Calu3 (cell line): ENCODE measurements around the gene AMPD3. TPM values are rescaled to one million over a fixed set of nuclear protein-coding genes. Genes with fewer than 3 reads are reported as not detected.

Source experiments
- BruUV-seq: library from RNA; stranded (reverse); fragments of 400-500 nt; replicated peaks from 2 replicates; lab custom pipeline; 2021; lab: Mats Ljungman, UMichigan
- CTCF ChIA-PET: fragments of 300-600 bp; sonication (Branson Sonifier 250); formaldehyde crosslinking; loops from one replicate; lab custom pipeline; 2022; ENCODE audit warnings: antibody characterized with exemption; lab: Charles Lee
- DNase-seq: peaks from one replicate; pipeline ENCODE4 v3.0.0; 2022
- H3K27ac Mint-ChIP-seq: one replicate; pipeline ENCODE4 v1.8.0; 2022; ENCODE audit warnings: mixed read lengths; ENCODE audit not compliant: unreplicated experiment
- H3K27me3 Mint-ChIP-seq: one replicate; pipeline ENCODE4 v1.8.0; 2022; ENCODE audit warnings: mixed read lengths; ENCODE audit not compliant: unreplicated experiment
- H3K36me3 Mint-ChIP-seq: one replicate; pipeline ENCODE4 v1.8.0; 2022; ENCODE audit warnings: mild to moderate bottlenecking, moderate library complexity, mixed read lengths; ENCODE audit not compliant: insufficient read depth, unreplicated experiment
- H3K4me1 Mint-ChIP-seq: one replicate; pipeline ENCODE4 v1.8.0; 2022; ENCODE audit warnings: mild to moderate bottlenecking, low read depth, mixed read lengths; ENCODE audit not compliant: unreplicated experiment
- H3K4me3 Mint-ChIP-seq: one replicate; pipeline ENCODE4 v1.8.0; 2022; ENCODE audit warnings: mild to moderate bottlenecking, low read depth, moderate library complexity, mixed read lengths; ENCODE audit not compliant: unreplicated experiment
- H3K9me3 Mint-ChIP-seq: one replicate; pipeline ENCODE4 v1.8.0; 2022; ENCODE audit warnings: low read depth, mixed read lengths; ENCODE audit not compliant: unreplicated experiment
- CTCF ChIP-seq: fragments of 200-600 bp; IDR thresholded peaks from one replicate; pipeline ENCODE4 v1.8.0; 2022; ENCODE audit warnings: antibody characterized with exemption; ENCODE audit not compliant: unreplicated experiment
- intact Hi-C: fragments of 100-400 bp; cut with micrococcal nuclease; formaldehyde crosslinking; loops from one replicate; pipeline ENCODE4 v1.10.0; 2022; ENCODE audit not compliant: unreplicated experiment
- total RNA-seq: library from RNA; stranded (reverse); gene quantifications from 2 replicates; pipeline ENCODE4 v1.2.3, GENCODE V29; 2022

Gene AMPD3
- total RNA-seq, 1 experiment from 2014 or later = 2.1 TPM

- no peak for TF ChIP-seq CTCF
- no TSS peak for BruUV-seq
- Mint-ChIP-seq H3K4me3 (no peak overlapping the region), H3K27me3 (peaks cover 19% of the 10 kb centered on the region), H3K27ac (no peak overlapping the region), H3K4me1 (peaks cover 10% of the 10 kb centered on the region), H3K9me3 (peaks cover 3% of the 10 kb centered on the region), H3K36me3 (no peaks in the 10 kb centered on the region)
- CTCF ChIA-PET = no interaction called here
- DNase-seq = no peak
- intact Hi-C loops = no loop called here
Measured at GRCh38 chr11:10428453-10428852, 26.6 kb upstream of the AMPD3 start.

GRCh38 chr11:10429526-10429925 is 25.5 kb upstream of the AMPD3 start:
- no peak for DNase-seq
- no peak overlapping the region for H3K27ac Mint-ChIP-seq
- H3K4me3 Mint-ChIP-seq = no peak overlapping the region
- intact Hi-C loops = no loop called here
- no peaks in the 10 kb centered on the region for H3K9me3 Mint-ChIP-seq
- TF ChIP-seq CTCF = no peak
- H3K4me1 Mint-ChIP-seq = peaks cover 10% of the 10 kb centered on the region
- no peaks in the 10 kb centered on the region for H3K36me3 Mint-ChIP-seq
- CTCF ChIA-PET = no interaction called here
- peaks cover 8% of the 10 kb centered on the region for H3K27me3 Mint-ChIP-seq
- no TSS peak for BruUV-seq

GRCh38 chr11:10432493-10432892 is 22.6 kb upstream of the AMPD3 start:
- no peak for TF ChIP-seq CTCF
- Mint-ChIP-seq H3K27ac (no peak overlapping the region), H3K4me3 (no peak overlapping the region), H3K27me3 (no peaks in the 10 kb centered on the region), H3K4me1 (peaks cover 10% of the 10 kb centered on the region), H3K36me3 (no peaks in the 10 kb centered on the region), H3K9me3 (no peaks in the 10 kb centered on the region)
- CTCF ChIA-PET = interaction anchor here (0.8 kb wide), 1 partner anchor 233 kb away, joined by 4 read pairs; no protein-coding TSS in a partner anchor
- intact Hi-C loops = no loop called here
- DNase-seq = no peak
- BruUV-seq = no TSS peak

GRCh38 chr11:10432971-10433370 is 22.1 kb upstream of the AMPD3 start:
- no peaks in the 10 kb centered on the region for H3K27me3 Mint-ChIP-seq
- H3K27ac Mint-ChIP-seq = no peak overlapping the region
- TF ChIP-seq CTCF = no peak
- peaks cover 10% of the 10 kb centered on the region for H3K4me1 Mint-ChIP-seq
- BruUV-seq = no TSS peak
- intact Hi-C loops = no loop called here
- H3K9me3 Mint-ChIP-seq = no peaks in the 10 kb centered on the region
- CTCF ChIA-PET = no interaction called here
- H3K4me3 Mint-ChIP-seq = no peak overlapping the region
- no peak for DNase-seq
- H3K36me3 Mint-ChIP-seq = no peaks in the 10 kb centered on the region
